ENCODE data around the gene CCDC179.

Gene CCDC179

DNA sequence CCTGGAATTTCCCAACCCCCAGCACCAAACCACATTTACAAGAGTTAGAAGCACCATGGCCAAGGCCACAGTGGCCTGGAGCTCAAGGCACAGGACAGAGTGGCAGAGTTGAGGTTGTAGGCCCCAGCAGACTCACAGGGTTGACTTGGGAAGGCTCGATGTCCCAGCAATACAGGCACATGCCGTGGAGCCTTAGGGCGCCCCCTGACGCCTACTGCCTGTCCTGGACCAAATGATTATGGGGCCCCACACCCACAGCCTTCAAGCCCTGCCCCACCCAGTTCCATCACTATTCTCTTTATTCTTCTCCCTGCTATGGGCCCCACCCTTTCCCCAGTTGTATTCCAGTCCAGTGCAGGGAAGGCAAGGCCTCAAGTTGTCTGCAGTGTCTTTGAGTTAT is at the start of gene CCDC179:
CCDC179 (minus strand) TSS at position 234 of the 400 bp plus-strand sequence; CDS start at position 181, 53 bp downstream.
- no peak within 1 kb of the TSS for H3K4me2 ChIP-seq
- no peaks in the 10 kb centered on the region for H3K79me2 ChIP-seq (ENCODE audit: insufficient read depth, low read depth)
- H3K9ac ChIP-seq: no peak within 1 kb of the TSS
- H3K27me3 ChIP-seq (ENCODE audit: insufficient read depth, low read depth): no peaks in the 10 kb centered on the region
- no peak within 1 kb of the TSS for H3K27ac ChIP-seq
- H2AFZ ChIP-seq (ENCODE audit: low read depth): no peak within 1 kb of the TSS
- no peaks in the 10 kb centered on the region for H3K4me1 ChIP-seq (ENCODE audit: low read depth, poor library complexity, severe bottlenecking)
- no peaks in the 10 kb centered on the region for H4K20me1 ChIP-seq (ENCODE audit: insufficient read depth)
- TF ChIP-seq, protein P1, sequence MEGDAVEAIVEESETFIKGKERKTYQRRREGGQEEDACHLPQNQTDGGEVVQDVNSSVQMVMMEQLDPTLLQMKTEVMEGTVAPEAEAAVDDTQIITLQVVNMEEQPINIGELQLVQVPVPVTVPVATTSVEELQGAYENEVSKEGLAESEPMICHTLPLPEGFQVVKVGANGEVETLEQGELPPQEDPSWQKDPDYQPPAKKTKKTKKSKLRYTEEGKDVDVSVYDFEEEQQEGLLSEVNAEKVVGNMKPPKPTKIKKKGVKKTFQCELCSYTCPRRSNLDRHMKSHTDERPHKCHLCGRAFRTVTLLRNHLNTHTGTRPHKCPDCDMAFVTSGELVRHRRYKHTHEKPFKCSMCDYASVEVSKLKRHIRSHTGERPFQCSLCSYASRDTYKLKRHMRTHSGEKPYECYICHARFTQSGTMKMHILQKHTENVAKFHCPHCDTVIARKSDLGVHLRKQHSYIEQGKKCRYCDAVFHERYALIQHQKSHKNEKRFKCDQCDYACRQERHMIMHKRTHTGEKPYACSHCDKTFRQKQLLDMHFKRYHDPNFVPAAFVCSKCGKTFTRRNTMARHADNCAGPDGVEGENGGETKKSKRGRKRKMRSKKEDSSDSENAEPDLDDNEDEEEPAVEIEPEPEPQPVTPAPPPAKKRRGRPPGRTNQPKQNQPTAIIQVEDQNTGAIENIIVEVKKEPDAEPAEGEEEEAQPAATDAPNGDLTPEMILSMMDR (conservative IDR thresholded peaks at IDR 0.05; ENCODE audit: low read depth, low read length): no peak
- H3K4me3 ChIP-seq (IDR thresholded peaks at IDR 0.05; ENCODE audit: insufficient read depth, low read depth, low read length): no peak within 1 kb of the TSS
- H3K36me3 ChIP-seq (ENCODE audit: insufficient read depth): no peaks in the 10 kb centered on the region

GRCh38 chr11:22903782-22904181 is 43.5 kb upstream of the CCDC179 start:
- Histone ChIP-seq H3K79me2 (ENCODE audit: insufficient read depth, low read depth) (no peaks in the 10 kb centered on the region), H3K4me3 (IDR thresholded peaks at IDR 0.05; ENCODE audit: insufficient read depth, low read depth, low read length) (no peak overlapping the region), H3K27ac (no peak overlapping the region), H3K27me3 (ENCODE audit: insufficient read depth, low read depth) (no peaks in the 10 kb centered on the region), H3K36me3 (ENCODE audit: insufficient read depth) (no peaks in the 10 kb centered on the region), H3K4me1 (ENCODE audit: low read depth, poor library complexity, severe bottlenecking) (no peaks in the 10 kb centered on the region), H3K4me2 (no peak overlapping the region), H3K9ac (no peak overlapping the region), H4K20me1 (ENCODE audit: insufficient read depth) (no peaks in the 10 kb centered on the region), H2AFZ (ENCODE audit: low read depth) (no peak overlapping the region)
- TF ChIP-seq, protein P1 (conservative IDR thresholded peaks at IDR 0.05; ENCODE audit: low read depth, low read length): no peak

DNA sequence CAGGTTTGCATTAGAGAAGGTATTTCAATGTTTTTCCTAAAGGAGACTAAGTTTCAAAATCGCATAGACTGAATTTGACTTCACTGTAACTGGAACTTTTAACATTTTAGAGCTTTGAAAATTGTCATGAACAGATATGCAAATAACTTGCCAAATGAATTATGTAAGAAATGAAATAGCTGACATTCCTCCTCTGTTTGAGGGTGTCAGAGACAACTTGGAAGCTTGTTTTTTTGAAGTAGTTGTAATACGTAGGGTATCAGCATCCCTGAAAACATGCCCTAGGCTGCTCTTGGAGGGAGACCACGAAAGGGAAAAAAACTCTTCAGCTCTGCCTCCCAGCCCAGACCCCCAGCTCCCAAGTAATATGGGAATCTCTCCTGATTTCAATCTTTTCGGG is 41.3 kb upstream of the CCDC179 start:
- TF ChIP-seq, protein P1 (conservative IDR thresholded peaks at IDR 0.05; ENCODE audit: low read depth, low read length): no peak

DNA sequence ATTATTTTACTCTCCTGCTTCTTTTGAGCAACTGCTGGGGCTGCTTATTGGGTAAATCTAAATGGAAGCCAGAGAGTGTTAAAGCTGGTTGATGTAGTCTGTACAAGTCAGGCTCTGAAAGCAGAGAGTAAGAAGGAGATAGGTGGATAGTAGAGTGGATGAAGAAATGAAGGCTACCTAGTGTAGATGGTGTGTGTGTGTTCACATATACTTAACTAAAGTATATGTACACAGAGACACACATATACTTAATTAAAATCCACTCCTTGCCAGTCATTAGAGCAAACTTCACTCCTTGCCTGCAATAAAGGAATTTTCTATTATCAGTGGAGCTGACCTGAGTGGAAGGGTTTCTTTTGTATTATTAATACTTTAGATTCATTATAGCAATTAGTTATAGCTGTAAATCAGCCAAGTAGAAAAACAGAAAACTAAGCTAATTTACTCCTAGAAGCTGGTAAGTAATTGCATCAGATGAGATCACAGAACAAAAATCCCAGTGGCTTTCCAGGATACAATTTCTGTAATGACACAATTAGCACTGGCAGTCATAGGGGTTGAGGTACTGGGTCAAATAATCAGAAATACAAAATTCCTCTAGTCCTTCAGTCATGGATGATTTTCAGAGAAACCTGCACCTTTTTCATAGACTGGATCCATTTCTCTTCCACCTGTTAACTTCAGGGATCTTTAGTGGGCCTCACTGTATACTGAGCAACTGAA is 40.7 kb upstream of the CCDC179 start:
- TF ChIP-seq, protein P1 (conservative IDR thresholded peaks at IDR 0.05; ENCODE audit: low read depth, low read length): no peak
- no peaks in the 10 kb centered on the region for H3K27me3 ChIP-seq (ENCODE audit: insufficient read depth, low read depth)
- no peaks in the 10 kb centered on the region for H4K20me1 ChIP-seq (ENCODE audit: insufficient read depth)
- no peaks in the 10 kb centered on the region for H3K4me1 ChIP-seq (ENCODE audit: low read depth, poor library complexity, severe bottlenecking)
- no peak overlapping the region for H3K4me3 ChIP-seq (IDR thresholded peaks at IDR 0.05; ENCODE audit: insufficient read depth, low read depth, low read length)
- no peaks in the 10 kb centered on the region for H3K79me2 ChIP-seq (ENCODE audit: insufficient read depth, low read depth)
- H2AFZ ChIP-seq (ENCODE audit: low read depth): no peak overlapping the region
- no peak overlapping the region for H3K9ac ChIP-seq
- no peaks in the 10 kb centered on the region for H3K36me3 ChIP-seq (ENCODE audit: insufficient read depth)
- H3K4me2 ChIP-seq: no peak overlapping the region
- H3K27ac ChIP-seq: no peak overlapping the region

More for the DNA sequence above, 41.3 kb upstream of the CCDC179 start:
- Histone ChIP-seq H3K4me1 (ENCODE audit: low read depth, poor library complexity, severe bottlenecking) (no peaks in the 10 kb centered on the region), H3K27ac (no peak overlapping the region), H2AFZ (ENCODE audit: low read depth) (no peak overlapping the region), H3K4me2 (no peak overlapping the region), H3K27me3 (ENCODE audit: insufficient read depth, low read depth) (no peaks in the 10 kb centered on the region), H3K79me2 (ENCODE audit: insufficient read depth, low read depth) (no peaks in the 10 kb centered on the region), H3K4me3 (IDR thresholded peaks at IDR 0.05; ENCODE audit: insufficient read depth, low read depth, low read length) (no peak overlapping the region), H4K20me1 (ENCODE audit: insufficient read depth) (no peaks in the 10 kb centered on the region), H3K9ac (no peak overlapping the region), H3K36me3 (ENCODE audit: insufficient read depth) (no peaks in the 10 kb centered on the region)

All from KMS-11 (cell line).